ENCODE measurements around the gene DDX50. TPM values are rescaled to one million over a fixed set of nuclear protein-coding genes. Genes with fewer than 3 reads are reported as not detected.

The DDX50 gene
- total RNA-seq, 1 experiment from 2014 or later: 50.7 TPM

DNA sequence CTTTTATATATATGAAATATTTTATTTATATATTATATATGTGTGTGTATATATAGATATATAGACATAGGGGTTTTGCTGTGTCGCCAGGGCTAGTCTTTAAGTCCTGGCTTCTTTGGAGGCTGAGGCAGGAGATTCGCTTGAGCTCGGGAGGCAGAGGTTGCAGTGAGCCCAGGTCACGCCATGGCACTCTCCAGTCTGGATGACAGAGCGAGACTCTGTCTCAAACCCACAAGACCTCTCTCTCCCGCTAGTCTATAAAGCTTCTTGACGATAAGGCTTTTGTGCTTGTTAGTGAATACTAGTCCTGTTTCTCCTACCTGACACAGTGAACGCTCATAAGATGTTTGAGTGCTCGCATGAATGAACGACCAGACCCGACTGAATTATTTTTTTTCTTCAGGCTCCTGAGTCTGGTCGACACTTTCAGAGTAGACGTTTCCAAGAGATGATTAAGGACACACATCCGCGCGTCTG, 54.3 kb downstream of the DDX50 start:
- Histone ChIP-seq H3K27ac (ENCODE audit: insufficient read length, low read depth, low read length) (peak overlapping the region; percentile 77), H3K4ac (ENCODE audit: low read depth, low read length) (no peak overlapping the region), H3K9ac (ENCODE audit: extremely low read depth, insufficient read length, low read length) (peak overlapping the region; percentile 60), H2AFZ (ENCODE audit: low read length) (peak overlapping the region; percentile 90), H2BK20ac (ENCODE audit: low read depth, low read length, poor library complexity, severe bottlenecking) (no peak overlapping the region), H2BK12ac (ENCODE audit: insufficient read length, low read depth, low read length) (no peak overlapping the region), H3K18ac (ENCODE audit: insufficient read length, low read depth, low read length) (peak overlapping the region; percentile 53), H3T11ph (ENCODE audit: low read length) (no peak overlapping the region), H4K8ac (replicated peaks; ENCODE audit: insufficient read length, low read depth, low read length) (no peak overlapping the region), H2BK120ac (ENCODE audit: low read depth, low read length, poor library complexity, severe bottlenecking) (no peak overlapping the region), H4K5ac (ENCODE audit: insufficient read length, low read depth, low read length) (peak overlapping the region; percentile 73), H4K20me1 (ENCODE audit: control insufficient read depth, insufficient read depth, insufficient read length) (no peaks in the 10 kb centered on the region), H3K23me2 (ENCODE audit: insufficient read length, low read depth, low read length, poor library complexity, severe bottlenecking) (peaks cover 13% of the 10 kb centered on the region), H3K56ac (ENCODE audit: insufficient read length, low read depth, low read length) (peak overlapping the region; percentile 28), H2BK15ac (ENCODE audit: low read depth, low read length) (no peak overlapping the region), H2AK5ac (ENCODE audit: insufficient read length, low read length) (no peak overlapping the region), H3K4me2 (ENCODE audit: insufficient read depth, insufficient read length, low read length) (peak overlapping the region; percentile 99), H3K14ac (ENCODE audit: insufficient read depth, low read length) (peak overlapping the region; percentile 13; the same call in 1 of the 2 replicates), H3K79me1 (ENCODE audit: insufficient read depth, low read depth, low read length, poor library complexity, severe bottlenecking) (peaks cover 4% of the 10 kb centered on the region), H3K27me3 (ENCODE audit: insufficient read depth, low read length) (no peaks in the 10 kb centered on the region), H3K79me2 (ENCODE audit: insufficient read depth, low read length) (peaks cover 30% of the 10 kb centered on the region), H2BK5ac (ENCODE audit: insufficient read length, low read length) (peak overlapping the region; percentile 90), H4K91ac (ENCODE audit: insufficient read length, low read depth, low read length) (no peak overlapping the region), H3K23ac (ENCODE audit: insufficient read length, low read depth, low read length) (no peak overlapping the region), H3K4me1 (ENCODE audit: insufficient read depth, low read length) (no peaks in the 10 kb centered on the region), H3K9me3 (ENCODE audit: control insufficient read depth, low read depth, low read length) (no peaks in the 10 kb centered on the region)
- DNase-seq: no peak
- H3K4me3 Mint-ChIP-seq: peak overlapping the region; percentile 99 to 100
- peaks cover 0 to 3% of the 10 kb centered on the region in 2 experiments; a peak in 3 of 5 replicates for H3K9me3 Mint-ChIP-seq
- no CpG with 5 or more reads among the region's 16 CpGs for WGBS (ENCODE audit: extremely low coverage, insufficient read length, low lambda C conversion rate)
- peaks cover 11 to 15% of the 10 kb centered on the region in 2 experiments for H3K4me1 Mint-ChIP-seq
- peaks cover 2% of the 10 kb centered on the region for H3K27me3 Mint-ChIP-seq (ENCODE audit: low read depth)
- no peak for TF ChIP-seq CTCF (conservative IDR thresholded peaks at IDR 0.05)
- peak overlapping the region; percentile 99 to 100 (median 99) for H3K27ac Mint-ChIP-seq
- H3K36me3 Mint-ChIP-seq (ENCODE audit: insufficient read depth in 1 of 3, low read depth in 3 of 3): peaks cover 16 to 39% (median 18%) of the 10 kb centered on the region in 3 experiments

All from H9 (cell line).